Activated CD8-positive, alpha-beta memory T cell treated with anti-CD3 and anti-CD28 coated beads, Interleukin-2, amount 50 U/mL, for 1 hour (primary cell): ENCODE results near the gene SYNPO.

Experiments used
- DNase-seq: peaks from one replicate; pipeline ENCODE4 v3.0.0-alpha.2; 2020; ENCODE audit errors: extremely low read depth

SYNPO gene

GRCh38 chr5:150625831-150626746, 14.4 kb upstream of the SYNPO start:
- no peak for DNase-seq

GRCh38 chr5:150626853-150627276, 13.6 kb upstream of the SYNPO start:
- no peak for DNase-seq

- no peak for DNase-seq
Observed at GRCh38 chr5:150627731-150628545, 12.5 kb upstream of the SYNPO start.

- no peak for DNase-seq
Observed at GRCh38 chr5:150628936-150629485, 11.4 kb upstream of the SYNPO start.

GRCh38 chr5:150630016-150630415, 10.4 kb upstream of the SYNPO start:
- no peak for DNase-seq

GRCh38 chr5:150630461-150631325, 9.8 kb upstream of the SYNPO start:
- no peak for DNase-seq

GRCh38 chr5:150631326-150631701, 9.1 kb upstream of the SYNPO start:
- DNase-seq = no peak

GRCh38 chr5:150632305-150633160, 7.9 kb upstream of the SYNPO start:
- no peak for DNase-seq

- DNase-seq = no peak
Observed at GRCh38 chr5:150633429-150633828, 7.0 kb upstream of the SYNPO start.

GRCh38 chr5:150636391-150637244, 3.8 kb upstream of the SYNPO start:
- no peak for DNase-seq

GRCh38 chr5:150637245-150638052, 3.0 kb upstream of the SYNPO start:
- no peak for DNase-seq

GRCh38 chr5:150638053-150638444, 2.4 kb upstream of the SYNPO start:
- no peak for DNase-seq

- DNase-seq = no peak
Observed at GRCh38 chr5:150638488-150639376, 1.7 kb upstream of the SYNPO start.

- DNase-seq = no peak
Observed at GRCh38 chr5:150639377-150639692, 1.1 kb upstream of the SYNPO start.

GRCh38 chr5:150639751-150640150, 709 bp upstream of the SYNPO start:
- no peak for DNase-seq

- no peak for DNase-seq
Observed at GRCh38 chr5:150641006-150641570, 628 bp downstream of the SYNPO start.

- DNase-seq = no peak
Observed at GRCh38 chr5:150641824-150642566, 1.5 kb downstream of the SYNPO start.
